Activated gamma-delta T cell treated with Interleukin-2 at 50 U/mL for 16 hours (primary cell): ENCODE data around the gene COL24A1.
"Not testable (repeated sequence)": the region's sequence is repeated elsewhere in the genome, so short reads cannot be mapped to it uniquely, and the experiment has no call there.

Experiments used
- DNase-seq: peaks from one replicate; pipeline ENCODE4 v3.0.0-alpha.2; 2020

COL24A1 gene

DNA sequence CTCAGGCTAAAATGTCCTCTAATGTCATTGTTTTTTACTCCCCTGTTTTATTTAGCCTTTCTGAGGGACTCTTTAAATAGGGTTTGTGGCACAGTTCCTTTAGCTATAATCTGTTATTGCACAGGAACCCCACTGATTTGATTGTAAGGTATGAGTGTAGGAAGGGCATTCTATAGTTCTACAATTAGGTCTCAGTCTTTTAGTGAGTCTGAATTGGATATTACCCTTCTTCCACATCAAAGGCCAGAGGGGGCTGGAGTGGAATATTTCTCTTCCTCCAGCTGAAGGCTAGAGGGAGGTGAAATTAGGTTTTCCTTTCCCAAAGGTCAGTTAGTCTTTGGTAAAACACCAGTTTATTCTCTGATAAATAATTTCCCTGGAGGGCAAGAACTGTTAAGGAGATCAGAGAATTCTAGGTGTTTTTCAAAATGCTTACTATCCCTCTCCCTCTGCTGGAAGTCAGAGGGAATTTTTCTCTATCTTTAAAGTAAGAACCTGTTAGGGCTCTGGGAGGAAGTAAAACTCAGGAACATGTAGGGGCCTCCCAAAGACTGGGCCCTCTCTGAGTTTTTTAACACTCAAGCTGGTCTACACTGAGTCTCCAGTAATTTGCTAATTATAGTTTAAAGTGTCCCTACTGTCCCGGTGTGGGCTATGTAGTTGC lies 272.1 kb downstream of the COL24A1 start:
- no peak for DNase-seq

DNA sequence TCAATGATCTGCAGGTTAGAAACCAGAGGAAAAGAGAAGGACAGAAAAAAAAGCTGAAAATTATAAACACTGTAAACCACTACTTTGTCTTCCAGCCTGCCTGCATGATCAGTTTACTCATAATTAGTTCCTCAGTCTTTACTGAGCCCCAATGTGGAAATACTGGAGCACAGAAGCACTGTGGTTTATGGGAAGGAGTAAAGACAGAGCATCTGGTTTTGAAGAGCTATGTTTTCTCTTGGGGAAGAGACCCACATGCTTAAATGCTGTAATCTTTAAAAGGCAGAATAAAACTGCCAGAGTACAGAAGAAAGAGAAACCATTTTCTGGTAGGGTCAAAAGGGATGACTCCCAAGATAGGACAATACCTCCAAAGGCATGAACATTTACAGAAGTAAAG lies 289.4 kb downstream of the COL24A1 start:
- no peak for DNase-seq

DNA sequence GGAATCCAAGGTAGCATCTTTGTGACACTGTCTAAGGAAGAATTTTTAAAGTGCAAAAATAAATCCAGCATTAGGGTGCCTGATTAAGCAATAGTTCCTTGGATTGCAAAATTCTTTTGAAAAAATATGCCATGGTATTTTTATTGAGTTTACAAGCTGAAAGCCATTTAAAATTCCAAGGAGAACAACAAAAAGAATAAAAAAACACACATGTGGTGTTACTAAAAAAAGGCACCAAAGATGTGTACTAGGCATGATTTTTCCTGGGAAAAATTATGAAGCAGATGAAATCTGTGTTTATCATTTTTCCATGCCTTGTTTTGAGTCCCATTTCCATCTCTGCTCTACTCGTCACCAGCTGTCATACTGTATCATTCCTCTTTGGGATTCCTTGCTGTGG lies 291.4 kb downstream of the COL24A1 start:
- no peak for DNase-seq

DNA sequence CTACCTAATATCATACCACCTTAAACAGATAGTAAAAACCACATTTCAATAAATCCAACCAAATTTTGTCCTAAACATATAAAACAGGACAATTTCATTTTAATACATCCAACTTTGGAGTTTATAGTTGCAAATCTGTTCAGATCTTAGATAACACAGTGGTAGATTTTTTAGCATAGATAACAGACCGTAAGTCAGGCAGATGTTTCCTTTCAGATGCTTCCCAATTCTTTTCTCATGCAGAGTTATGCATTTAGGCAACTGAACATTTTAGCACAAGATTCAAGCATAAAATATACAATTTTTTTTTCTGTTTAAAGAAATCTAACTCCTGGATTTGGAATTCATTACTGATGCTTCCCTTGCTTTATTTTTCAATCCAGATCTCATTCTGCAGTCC lies 291.8 kb downstream of the COL24A1 start:
- DNase-seq, result no peak

GRCh38 chr1:85863639-85864038 lies 292.9 kb downstream of the COL24A1 start:
- DNase-seq, result not testable (repeated sequence)

GRCh38 chr1:85862456-85862855 lies 294.1 kb downstream of the COL24A1 start:
- DNase-seq, result no peak

DNA sequence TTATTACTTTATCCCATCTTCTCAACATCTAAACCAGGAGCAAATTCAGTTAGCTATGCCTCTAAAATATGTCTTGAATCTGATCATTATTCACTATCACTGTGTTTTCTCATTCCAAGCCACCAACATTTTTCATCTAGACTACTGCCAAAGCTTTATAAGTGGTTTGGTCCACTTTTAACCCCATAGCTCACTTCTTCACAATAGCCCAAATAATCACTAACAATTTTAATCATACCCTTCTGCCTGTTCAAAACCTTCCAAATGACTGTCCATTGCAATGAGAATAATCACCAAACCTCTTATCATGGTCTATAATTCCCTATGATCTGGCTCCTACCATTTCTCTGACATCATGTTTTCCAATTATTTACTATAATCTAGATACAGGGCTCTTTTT lies 298.6 kb downstream of the COL24A1 start:
- DNase-seq, result no peak

- DNase-seq, result no peak
Observed at GRCh38 chr1:85850238-85850637, 306.3 kb downstream of the COL24A1 start.

- DNase-seq, result no peak
Observed at GRCh38 chr1:85849660-85850059, 306.9 kb downstream of the COL24A1 start.

DNA sequence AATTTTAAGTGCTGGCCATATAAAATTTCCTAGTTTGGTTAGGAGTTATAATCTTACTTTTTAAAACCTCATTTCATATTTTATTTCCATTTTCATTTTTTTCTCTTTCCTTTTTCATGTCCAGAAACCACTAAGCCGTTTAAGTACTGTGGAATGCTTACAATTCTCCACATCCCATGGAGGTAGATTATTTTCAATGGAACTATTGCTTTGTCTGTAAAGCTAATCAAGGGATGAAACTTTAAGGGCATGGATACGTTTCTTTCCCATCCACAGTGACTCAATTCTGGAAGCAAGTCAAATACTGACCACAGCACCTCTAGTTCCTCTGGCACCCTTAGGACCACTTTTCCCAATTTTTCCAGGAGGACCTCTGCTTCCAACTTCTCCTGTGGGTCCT lies 309.2 kb downstream of the COL24A1 start:
- DNase-seq, result no peak

DNA sequence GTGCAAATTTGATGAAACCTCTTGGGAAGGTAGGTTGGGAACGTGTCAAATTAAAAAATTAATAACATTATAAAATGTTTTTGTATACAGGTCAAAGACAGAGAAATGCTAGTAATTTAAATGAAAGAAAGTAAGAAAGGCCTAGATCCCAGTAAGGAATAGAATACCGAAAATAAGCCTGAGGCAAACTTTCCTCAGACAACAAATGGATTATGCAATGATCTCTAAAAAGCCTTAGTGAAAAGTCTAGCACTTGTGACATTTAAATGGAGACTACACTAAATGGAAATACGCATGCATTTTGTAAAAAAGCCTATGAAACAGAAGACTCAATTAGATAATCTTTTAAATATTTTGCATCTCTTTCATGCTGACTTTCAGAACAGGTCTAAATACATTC lies 309.9 kb downstream of the COL24A1 start:
- no peak for DNase-seq

DNA sequence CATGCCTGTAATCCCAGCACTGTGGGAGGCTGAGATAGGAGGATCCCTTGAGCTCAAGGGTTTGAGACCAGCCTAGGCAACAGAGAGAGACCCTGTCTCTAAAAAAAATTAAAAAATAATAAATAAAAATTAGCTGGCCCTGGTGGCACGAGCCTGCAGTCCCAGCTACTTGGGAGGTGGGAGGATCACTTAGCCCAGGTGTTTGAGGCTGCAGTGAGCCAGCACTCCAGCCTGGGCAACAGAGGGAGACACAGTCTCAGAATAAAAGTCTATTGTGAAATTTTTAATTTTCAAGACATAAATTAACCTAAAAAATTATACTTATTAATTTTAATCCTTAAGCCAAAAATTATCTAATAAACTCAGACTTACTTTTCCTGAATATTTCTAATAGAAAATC lies 317.1 kb downstream of the COL24A1 start:
- DNase-seq, result no peak

DNA sequence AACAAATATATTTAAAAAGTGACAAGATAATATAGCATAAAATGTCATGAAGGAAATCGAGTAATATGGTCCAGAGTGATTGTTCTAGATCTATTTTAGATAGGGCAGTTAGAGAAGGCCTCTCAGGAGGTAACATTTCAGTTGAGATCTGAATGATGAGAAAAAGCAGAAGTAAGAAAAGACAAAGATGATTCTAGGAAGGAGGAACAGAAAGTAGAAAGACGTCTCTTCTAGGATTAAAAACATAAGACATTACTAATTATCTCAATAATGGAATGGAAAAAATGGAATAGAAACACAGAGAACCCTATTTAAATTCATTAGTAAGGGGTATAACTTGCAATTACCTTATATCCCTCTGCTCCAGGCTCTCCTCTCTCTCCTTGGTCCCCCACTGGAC lies 318.3 kb downstream of the COL24A1 start:
- no peak for DNase-seq

GRCh38 chr1:85836736-85837135 lies 319.8 kb downstream of the COL24A1 start:
- DNase-seq, result no peak

- DNase-seq, result not testable (repeated sequence)
Observed at GRCh38 chr1:85833165-85833564, 323.4 kb downstream of the COL24A1 start.

- no peak for DNase-seq
Observed at GRCh38 chr1:85830837-85831236, 325.7 kb downstream of the COL24A1 start.

DNA sequence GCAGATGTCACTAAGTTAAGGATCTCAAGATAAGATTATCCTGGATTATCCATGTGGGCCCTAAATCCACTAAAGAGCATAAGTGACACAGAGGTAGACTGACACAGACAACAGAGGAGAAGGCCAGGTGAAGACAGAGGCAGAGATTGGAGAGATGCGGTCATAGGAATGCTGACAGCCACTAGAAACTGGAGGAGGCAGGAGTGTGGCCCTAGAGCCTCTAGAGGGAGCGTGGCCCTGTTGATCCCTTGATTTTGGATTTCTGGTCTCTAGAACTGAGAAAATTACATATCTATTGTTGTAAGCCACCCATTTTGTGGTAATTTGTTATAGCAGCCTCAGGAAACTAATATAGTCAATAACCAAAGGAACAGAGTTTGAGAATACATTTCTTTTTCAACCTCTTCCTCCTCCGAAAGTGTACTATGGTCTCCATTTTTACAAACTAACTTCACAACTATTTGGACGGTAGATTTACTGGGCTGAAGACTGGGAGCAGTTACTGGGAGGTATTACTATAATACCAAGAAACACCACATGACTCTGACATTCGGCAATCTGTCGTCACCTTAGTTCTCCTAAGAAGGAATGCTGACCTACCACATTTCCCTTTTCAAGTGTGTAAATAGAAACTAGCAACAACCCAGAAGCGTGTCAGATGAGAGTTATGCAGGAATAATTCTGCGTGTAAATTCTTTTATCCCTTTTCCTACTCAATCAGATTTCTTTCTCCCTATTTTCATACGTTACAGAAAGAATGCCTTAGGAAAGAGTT lies 332.3 kb downstream of the COL24A1 start:
- no peak for DNase-seq

DNA sequence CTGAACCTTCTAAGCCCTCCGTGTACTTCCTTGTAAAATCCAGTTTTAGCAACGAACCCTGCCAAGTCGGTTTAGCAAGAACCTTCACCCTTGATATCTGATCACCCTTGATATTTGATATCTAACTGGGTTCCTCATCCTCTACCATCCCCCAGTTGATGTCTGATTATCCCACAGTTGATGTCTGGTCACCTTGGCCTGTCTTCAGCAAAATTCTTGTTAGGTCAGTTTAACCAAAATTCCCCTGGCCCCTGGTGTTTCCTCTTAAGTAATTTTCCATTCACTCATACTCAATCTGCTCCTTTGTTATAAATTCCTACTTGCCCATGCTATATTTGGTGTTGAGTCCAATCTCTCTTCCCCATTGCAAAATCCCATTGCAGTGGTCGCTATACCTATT lies 333.9 kb downstream of the COL24A1 start:
- no peak for DNase-seq

GRCh38 chr1:85818371-85818770 lies 338.2 kb downstream of the COL24A1 start:
- no peak for DNase-seq

DNA sequence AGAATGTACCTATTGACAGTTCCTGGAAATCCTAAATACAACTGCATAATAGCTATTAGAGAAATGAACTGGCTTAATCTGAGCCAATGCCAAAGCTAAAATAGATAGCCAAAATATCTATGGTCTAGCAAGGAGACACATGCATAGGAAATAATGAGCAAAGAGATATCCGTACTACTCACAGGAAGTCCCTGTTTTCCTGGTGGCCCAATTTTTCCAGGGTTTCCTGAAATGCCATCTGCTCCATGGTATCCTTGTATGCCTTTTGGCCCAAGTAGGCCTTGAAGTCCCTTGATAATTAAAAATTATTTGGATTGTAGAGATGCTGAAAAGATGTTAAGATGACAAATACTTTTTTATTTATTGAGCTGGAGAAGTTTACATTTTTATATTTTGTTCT lies 340.0 kb downstream of the COL24A1 start:
- no peak for DNase-seq

GRCh38 chr1:85815906-85816305 lies 340.7 kb downstream of the COL24A1 start:
- no peak for DNase-seq

DNA sequence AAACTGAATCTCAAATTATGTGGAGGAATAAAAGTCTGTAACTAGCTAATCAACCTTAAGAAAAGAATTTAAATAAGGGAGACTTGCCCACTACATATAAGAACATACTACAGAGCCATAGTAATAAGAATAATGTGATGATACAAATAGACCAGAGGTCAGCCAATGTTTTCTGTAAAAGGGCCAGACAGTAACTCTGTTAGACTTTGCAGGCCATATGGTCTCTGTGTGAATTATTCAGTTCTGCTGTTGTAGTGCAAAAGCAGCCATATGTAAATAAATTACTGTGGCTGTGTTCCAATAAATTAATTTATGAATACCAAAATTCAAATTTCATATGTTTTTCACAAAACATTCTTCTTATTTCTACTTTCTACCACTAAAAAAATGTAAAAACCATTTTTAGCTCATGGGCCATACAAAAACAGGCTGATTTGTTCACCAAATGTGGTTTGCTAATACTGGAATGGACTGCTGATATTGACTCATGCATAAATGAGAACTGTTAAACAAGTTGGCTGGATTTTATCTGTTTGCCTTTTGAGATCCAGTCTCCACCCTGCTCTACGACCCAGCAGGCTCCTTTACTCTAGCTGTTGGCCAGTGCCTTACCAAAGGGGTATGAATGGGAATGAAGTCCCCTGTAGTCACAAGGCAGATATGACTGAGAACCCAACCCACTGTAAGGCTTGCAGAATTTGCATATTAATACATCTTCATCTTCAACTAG lies 350.2 kb downstream of the COL24A1 start:
- no peak for DNase-seq

DNA sequence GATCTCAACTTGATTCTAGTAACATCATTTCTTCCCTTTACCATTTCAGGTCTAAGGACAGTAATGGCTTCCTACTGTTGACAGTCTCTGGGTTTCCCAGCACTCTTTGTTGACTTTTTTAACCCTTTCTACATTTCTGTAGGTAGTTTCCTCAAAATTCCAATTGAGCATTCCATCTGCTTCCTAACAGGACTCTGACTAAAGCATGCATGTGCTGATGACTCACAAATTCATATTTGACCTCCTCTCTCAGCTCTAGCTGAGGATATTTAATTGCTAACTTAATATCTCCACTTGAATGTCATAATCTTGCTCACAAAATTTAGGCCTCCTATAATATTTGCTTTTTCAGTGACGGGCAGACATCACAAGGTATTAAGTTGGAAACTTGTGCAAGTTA lies 355.1 kb downstream of the COL24A1 start:
- DNase-seq, result no peak

- DNase-seq, result no peak
Observed at GRCh38 chr1:85799737-85800136, 356.8 kb downstream of the COL24A1 start.
